AG04450 (cell line): ENCODE results near the gene MCAT. TPM values are rescaled to one million over a fixed set of nuclear protein-coding genes. Genes with fewer than 3 reads are reported as not detected.

Source experiments
- CTCF ChIA-PET: fragments of 300-600, 350-600 bp; formaldehyde crosslinking; extraction: SDS; loops from one replicate; lab custom pipeline; 2022; ENCODE audit warnings: antibody characterized with exemption, inconsistent platforms; lab: Charles Lee
- POLR2A ChIA-PET: fragments of 350-600 bp; formaldehyde crosslinking; extraction: SDS; loops from one replicate; lab custom pipeline; 2021; ENCODE audit warnings: antibody characterized with exemption, inconsistent platforms; lab: Yijun Ruan, JAX
- DNase-seq: peaks from one replicate; pipeline ENCODE4 v3.0.0-alpha.2; 2011; ENCODE audit warnings: low read depth, low spot score
- H3K27ac ChIP-seq: one replicate; pipeline ENCODE4 v1.5.1; 2012; ENCODE audit warnings: low read depth, low read length, control low read depth
- H3K27me3 ChIP-seq: one replicate; pipeline ENCODE4 v1.6.0; 2012; ENCODE audit warnings: low read length; ENCODE audit not compliant: control insufficient read depth, insufficient read depth
- H3K4me3 ChIP-seq: 2 replicates; pipeline ENCODE4 v1.5.1; 2011; ENCODE audit warnings: mild to moderate bottlenecking, low read depth, low read length, control low read depth
- H3K9me3 ChIP-seq: 2 replicates; pipeline ENCODE4 v1.5.1; 2012; ENCODE audit warnings: low read length; ENCODE audit not compliant: control insufficient read depth, insufficient read depth
- CTCF ChIP-seq: IDR thresholded peaks from 2 replicates; pipeline ENCODE4 v1.5.1; 2011; ENCODE audit warnings: low read depth, low read length, control low read depth, inconsistent platforms
- polyA plus RNA-seq: library from polyadenylated mRNA; depleted of rRNA; stranded (reverse); fragments of >200 nt; gene quantifications from 2 replicates; pipeline ENCODE4 v1.2.3, GENCODE V29; 2011

Gene MCAT
- polyA plus RNA-seq, 1 experiment: 10.5 TPM

GRCh38 chr22:43172191-43172590, 29.0 kb upstream of the MCAT start:
- no peak for DNase-seq
- ChIA-PET POLR2A (interaction anchor here (1.5 kb wide), 1 partner anchor 8 kb away, joined by 9 read pairs; no protein-coding TSS in a partner anchor), CTCF (no interaction called here)
- H3K4me3 ChIP-seq: no peak overlapping the region
- no peak for TF ChIP-seq CTCF
- H3K9me3 ChIP-seq: no peaks in the 10 kb centered on the region; the same call in 1 of the 2 replicates
- H3K27ac ChIP-seq: no peak overlapping the region
- H3K27me3 ChIP-seq: no peaks in the 10 kb centered on the region

- no peak for TF ChIP-seq CTCF
- ChIA-PET CTCF (no interaction called here), POLR2A (interaction anchor here (1.5 kb wide), 1 partner anchor 8 kb away, joined by 9 read pairs; no protein-coding TSS in a partner anchor)
- Histone ChIP-seq H3K4me3 (no peak overlapping the region), H3K9me3 (no peaks in the 10 kb centered on the region; the same call in 1 of the 2 replicates), H3K27me3 (no peaks in the 10 kb centered on the region), H3K27ac (no peak overlapping the region)
- no peak for DNase-seq
Observed at GRCh38 chr22:43171607-43172006, 28.4 kb upstream of the MCAT start.

- Histone ChIP-seq H3K9me3 (no peaks in the 10 kb centered on the region; the same call in 1 of the 2 replicates), H3K27me3 (no peaks in the 10 kb centered on the region), H3K27ac (no peak overlapping the region), H3K4me3 (no peak overlapping the region)
- DNase-seq: no peak
- TF ChIP-seq CTCF: no peak
- ChIA-PET CTCF (no interaction called here), POLR2A (no interaction called here)
Observed at GRCh38 chr22:43171019-43171491, 27.9 kb upstream of the MCAT start.

GRCh38 chr22:43170131-43170480, 26.9 kb upstream of the MCAT start:
- Histone ChIP-seq H3K27me3 (no peaks in the 10 kb centered on the region), H3K27ac (no peak overlapping the region), H3K4me3 (no peak overlapping the region), H3K9me3 (no peaks in the 10 kb centered on the region; the same call in 1 of the 2 replicates)
- CTCF ChIA-PET: no interaction called here
- POLR2A ChIA-PET: no interaction called here
- no peak for TF ChIP-seq CTCF
- no peak for DNase-seq

- H3K27me3 ChIP-seq: no peaks in the 10 kb centered on the region
- H3K9me3 ChIP-seq: no peaks in the 10 kb centered on the region; the same call in 1 of the 2 replicates
- no peak for TF ChIP-seq CTCF
- H3K4me3 ChIP-seq: no peak overlapping the region
- POLR2A ChIA-PET: no interaction called here
- no peak overlapping the region for H3K27ac ChIP-seq
- no peak for DNase-seq
- CTCF ChIA-PET: no interaction called here
Observed at GRCh38 chr22:43169310-43170130, 26.3 kb upstream of the MCAT start.
